ENCODE results near the gene TNFRSF19.

DNA sequence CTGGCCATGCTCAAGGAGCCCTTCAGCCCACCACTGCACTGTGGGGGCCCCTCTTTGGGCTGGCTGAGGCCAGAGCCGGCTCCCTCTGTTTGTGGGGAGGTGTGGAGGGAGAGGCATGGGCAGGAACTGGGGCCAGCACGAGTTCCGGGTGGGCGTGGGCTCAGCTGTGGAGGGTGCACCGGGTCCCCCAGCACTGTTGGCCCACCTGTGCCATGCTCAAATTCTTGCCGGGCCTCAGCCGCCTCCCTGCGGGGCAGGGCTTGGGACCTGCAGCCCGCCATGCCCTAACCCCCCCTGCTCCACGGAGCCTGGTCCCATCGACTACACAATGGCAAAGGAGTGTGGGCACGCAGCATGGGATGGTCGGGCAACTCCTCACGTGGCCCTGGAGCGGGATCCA lies 38.8 kb upstream of the TNFRSF19 start:
- TF ChIP-seq, protein P1, sequence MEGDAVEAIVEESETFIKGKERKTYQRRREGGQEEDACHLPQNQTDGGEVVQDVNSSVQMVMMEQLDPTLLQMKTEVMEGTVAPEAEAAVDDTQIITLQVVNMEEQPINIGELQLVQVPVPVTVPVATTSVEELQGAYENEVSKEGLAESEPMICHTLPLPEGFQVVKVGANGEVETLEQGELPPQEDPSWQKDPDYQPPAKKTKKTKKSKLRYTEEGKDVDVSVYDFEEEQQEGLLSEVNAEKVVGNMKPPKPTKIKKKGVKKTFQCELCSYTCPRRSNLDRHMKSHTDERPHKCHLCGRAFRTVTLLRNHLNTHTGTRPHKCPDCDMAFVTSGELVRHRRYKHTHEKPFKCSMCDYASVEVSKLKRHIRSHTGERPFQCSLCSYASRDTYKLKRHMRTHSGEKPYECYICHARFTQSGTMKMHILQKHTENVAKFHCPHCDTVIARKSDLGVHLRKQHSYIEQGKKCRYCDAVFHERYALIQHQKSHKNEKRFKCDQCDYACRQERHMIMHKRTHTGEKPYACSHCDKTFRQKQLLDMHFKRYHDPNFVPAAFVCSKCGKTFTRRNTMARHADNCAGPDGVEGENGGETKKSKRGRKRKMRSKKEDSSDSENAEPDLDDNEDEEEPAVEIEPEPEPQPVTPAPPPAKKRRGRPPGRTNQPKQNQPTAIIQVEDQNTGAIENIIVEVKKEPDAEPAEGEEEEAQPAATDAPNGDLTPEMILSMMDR (IDR thresholded peaks at IDR 0.05; ENCODE audit: low read length) = no peak
- TF ChIP-seq EZH2 (optimal IDR thresholded peaks at IDR 0.05; ENCODE audit: low read depth, low read length) = no peak

Measured in MM.1S (cell line).